ENCODE data around the gene UGT1A6.
"Not testable (repeated sequence)": the region's sequence is repeated elsewhere in the genome, so short reads cannot be mapped to it uniquely, and the experiment has no call there.

UGT1A6 gene

GRCh38 chr2:233746475-233747282 lies 54.0 kb downstream of the UGT1A6 start:
- no peak for DNase-seq (ENCODE audit: low read depth)
- TF ChIP-seq CTCF (conservative IDR thresholded peaks at IDR 0.05; ENCODE audit: low read length) = no peak
- no peak overlapping the region for H3K4me3 ChIP-seq (ENCODE audit: low read length)

- no peak overlapping the region for H3K4me3 ChIP-seq (ENCODE audit: low read length)
- no peak for DNase-seq (ENCODE audit: low read depth)
- TF ChIP-seq CTCF (conservative IDR thresholded peaks at IDR 0.05; ENCODE audit: low read length) = no peak
Observed at GRCh38 chr2:233747283-233747544, 54.5 kb downstream of the UGT1A6 start.

- not testable (repeated sequence) for H3K4me3 ChIP-seq (ENCODE audit: low read length)
Observed at GRCh38 chr2:233750689-233751088, 58.0 kb downstream of the UGT1A6 start.

GRCh38 chr2:233751212-233752009 lies 58.7 kb downstream of the UGT1A6 start:
- not testable (repeated sequence) for DNase-seq (ENCODE audit: low read depth); H3K4me3 ChIP-seq (ENCODE audit: low read length)

More at GRCh38 chr2:233750689-233751088, 58.0 kb downstream of the UGT1A6 start:
- not testable (repeated sequence) for DNase-seq (ENCODE audit: low read depth)

GRCh38 chr2:233754872-233755611 lies 62.4 kb downstream of the UGT1A6 start:
- TF ChIP-seq CTCF (conservative IDR thresholded peaks at IDR 0.05; ENCODE audit: low read length) = no peak
- no peak overlapping the region for H3K4me3 ChIP-seq (ENCODE audit: low read length)
- no peak for DNase-seq (ENCODE audit: low read depth)

GRCh38 chr2:233756429-233757081 lies 63.9 kb downstream of the UGT1A6 start:
- no peak for DNase-seq (ENCODE audit: low read depth)
- no peak overlapping the region for H3K4me3 ChIP-seq (ENCODE audit: low read length)
- TF ChIP-seq CTCF (conservative IDR thresholded peaks at IDR 0.05; ENCODE audit: low read length) = no peak

- no peak overlapping the region for H3K4me3 ChIP-seq (ENCODE audit: low read length)
- TF ChIP-seq CTCF (conservative IDR thresholded peaks at IDR 0.05; ENCODE audit: low read length) = no peak
- DNase-seq (ENCODE audit: low read depth) = no peak
Observed at GRCh38 chr2:233758141-233758540, 65.5 kb downstream of the UGT1A6 start.

All from AG10803 (cell line).